ENCODE results near the gene PDE8A. TPM values are rescaled to one million over a fixed set of nuclear protein-coding genes. Genes with fewer than 3 reads are reported as not detected.

The PDE8A gene
- total and polyA plus RNA-seq, 7 donors, result 27.8 to 45.5 (median 39.0) TPM

DNA sequence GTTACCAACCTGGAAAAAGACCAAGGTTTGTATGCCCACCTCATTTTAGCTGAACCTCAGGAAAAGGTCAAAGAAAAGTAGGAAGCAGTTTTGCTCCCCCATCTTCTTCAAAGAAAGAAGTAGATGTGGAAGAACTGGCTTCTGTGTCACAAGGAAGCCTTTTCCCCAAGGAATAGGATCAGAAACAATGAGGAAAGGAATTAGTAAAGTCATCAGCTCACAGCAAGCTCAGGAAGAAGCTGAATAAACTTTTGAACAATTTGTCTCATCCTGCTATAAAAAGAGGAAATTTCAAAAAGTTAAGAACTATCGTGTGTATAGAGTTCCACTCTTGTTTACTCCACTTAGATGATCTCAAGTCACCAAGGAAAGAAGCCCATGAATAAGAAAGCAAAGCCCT lies 174.2 kb downstream of the PDE8A start:
- Histone ChIP-seq H3K27ac (no peak overlapping the region), H3K27me3 (no peaks in the 10 kb centered on the region), H3K36me3 (no peaks in the 10 kb centered on the region), H3K4me3 (no peak overlapping the region), H3K4me1 (no peaks in the 10 kb centered on the region), H3K9me3 (no peaks in the 10 kb centered on the region)
- WGBS, 2 donors, result 62 to 74% methylated on average over 1 of the region's 1 CpG
- no peak for TF ChIP-seq EP300 (IDR thresholded peaks at IDR 0.05)
- TF ChIP-seq, protein P1, sequence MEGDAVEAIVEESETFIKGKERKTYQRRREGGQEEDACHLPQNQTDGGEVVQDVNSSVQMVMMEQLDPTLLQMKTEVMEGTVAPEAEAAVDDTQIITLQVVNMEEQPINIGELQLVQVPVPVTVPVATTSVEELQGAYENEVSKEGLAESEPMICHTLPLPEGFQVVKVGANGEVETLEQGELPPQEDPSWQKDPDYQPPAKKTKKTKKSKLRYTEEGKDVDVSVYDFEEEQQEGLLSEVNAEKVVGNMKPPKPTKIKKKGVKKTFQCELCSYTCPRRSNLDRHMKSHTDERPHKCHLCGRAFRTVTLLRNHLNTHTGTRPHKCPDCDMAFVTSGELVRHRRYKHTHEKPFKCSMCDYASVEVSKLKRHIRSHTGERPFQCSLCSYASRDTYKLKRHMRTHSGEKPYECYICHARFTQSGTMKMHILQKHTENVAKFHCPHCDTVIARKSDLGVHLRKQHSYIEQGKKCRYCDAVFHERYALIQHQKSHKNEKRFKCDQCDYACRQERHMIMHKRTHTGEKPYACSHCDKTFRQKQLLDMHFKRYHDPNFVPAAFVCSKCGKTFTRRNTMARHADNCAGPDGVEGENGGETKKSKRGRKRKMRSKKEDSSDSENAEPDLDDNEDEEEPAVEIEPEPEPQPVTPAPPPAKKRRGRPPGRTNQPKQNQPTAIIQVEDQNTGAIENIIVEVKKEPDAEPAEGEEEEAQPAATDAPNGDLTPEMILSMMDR (IDR thresholded peaks at IDR 0.05), result no peak
- no peak for TF ChIP-seq POLR2AphosphoS5 (IDR thresholded peaks at IDR 0.05)
- no peak for TF ChIP-seq POLR2A (IDR thresholded peaks at IDR 0.05)
- no peak for DNase-seq
- intact Hi-C loops (cut with DNase I), result no loop called here

DNA sequence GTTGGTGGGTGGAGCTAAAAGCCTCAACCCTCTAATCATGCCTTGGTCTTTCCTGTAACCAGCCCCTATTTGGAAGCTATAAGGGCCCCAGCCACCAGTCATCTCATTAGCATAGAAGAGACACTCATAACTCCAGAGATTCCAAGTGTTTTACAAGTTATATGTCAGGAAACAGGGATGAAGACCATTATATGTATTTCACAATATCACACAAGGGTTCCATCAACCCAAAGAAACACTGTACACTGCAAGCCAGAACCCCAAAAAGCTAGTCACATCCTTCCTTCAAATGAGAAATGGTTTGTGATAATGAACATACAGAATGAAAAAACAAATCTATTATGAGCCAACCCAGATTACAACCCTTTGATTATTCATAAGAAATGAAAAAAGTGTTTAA lies 175.7 kb downstream of the PDE8A start:
- no peak for DNase-seq
- TF ChIP-seq POLR2AphosphoS5 (IDR thresholded peaks at IDR 0.05), result no peak
- intact Hi-C loops (cut with DNase I), result no loop called here
- H3K4me1 ChIP-seq, result no peaks in the 10 kb centered on the region
- H3K27me3 ChIP-seq, result no peaks in the 10 kb centered on the region
- H3K9me3 ChIP-seq, result no peaks in the 10 kb centered on the region
- no peak overlapping the region for H3K27ac ChIP-seq
- H3K4me3 ChIP-seq, result no peak overlapping the region
- H3K36me3 ChIP-seq, result no peaks in the 10 kb centered on the region

DNA sequence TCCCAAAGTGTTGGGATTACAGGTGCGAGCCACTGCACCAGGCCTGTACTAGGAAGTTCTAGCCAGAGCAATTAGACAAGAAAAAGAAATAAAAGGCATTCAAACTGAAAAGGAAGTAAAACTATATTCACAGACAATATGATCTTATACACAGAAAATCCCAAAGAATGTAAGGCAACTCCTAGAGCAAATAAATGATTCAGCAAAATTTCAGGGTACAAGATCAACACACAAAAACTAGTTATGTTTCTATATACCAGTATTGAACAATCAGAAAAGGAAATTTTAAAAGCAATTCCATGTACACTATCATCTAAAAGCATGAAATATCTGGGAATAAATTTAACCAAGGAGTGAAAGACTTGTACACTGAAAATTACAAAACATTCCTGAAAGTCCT lies 180.6 kb downstream of the PDE8A start:
- H3K9me3 ChIP-seq, result peaks cover 0 to 2% (median 0%) of the 10 kb centered on the region in 4 donors
- no peaks in the 10 kb centered on the region for H3K36me3 ChIP-seq
- no peaks in the 10 kb centered on the region for H3K27me3 ChIP-seq
- intact Hi-C loops (cut with DNase I), result no loop called here
- H3K27ac ChIP-seq, result no peak overlapping the region
- no peak for DNase-seq
- no peaks in the 10 kb centered on the region for H3K4me1 ChIP-seq
- 96 to 97% methylated on average over 1 of the region's 1 CpG for WGBS, 2 donors
- H3K4me3 ChIP-seq, result no peak overlapping the region
- TF ChIP-seq POLR2AphosphoS5 (IDR thresholded peaks at IDR 0.05) (no peak), POLR2A (IDR thresholded peaks at IDR 0.05) (no peak), EP300 (IDR thresholded peaks at IDR 0.05) (no peak)
- TF ChIP-seq, protein P1 (IDR thresholded peaks at IDR 0.05), result no peak

DNA sequence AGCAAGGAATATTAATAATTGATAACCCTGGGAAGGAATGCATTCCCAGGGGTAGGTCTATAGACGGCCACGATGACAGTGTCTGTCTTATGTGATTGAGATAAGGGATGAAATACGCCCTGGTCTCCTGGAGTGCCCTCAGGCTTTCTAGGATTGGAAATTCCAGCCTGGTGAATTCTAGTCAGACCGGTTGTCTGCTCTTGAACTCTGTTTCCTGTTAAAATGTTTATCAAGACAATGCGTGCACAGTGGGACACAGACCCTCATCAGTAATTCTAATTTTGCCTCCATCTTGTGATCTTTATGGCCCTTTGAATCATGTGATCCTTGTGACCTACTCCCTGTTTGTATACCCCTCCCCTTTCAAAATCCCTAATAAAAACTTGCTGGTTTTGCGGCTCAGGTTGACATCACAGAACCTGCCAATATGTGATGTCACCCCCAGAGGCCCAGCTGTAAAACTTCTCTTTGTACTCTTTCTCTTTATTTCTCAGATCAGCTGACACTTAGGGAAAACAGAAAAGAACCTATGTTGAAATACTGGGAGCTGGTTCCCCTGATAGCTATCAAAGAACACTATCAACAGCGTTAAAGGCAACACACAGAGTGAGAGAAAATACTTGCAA lies 183.3 kb downstream of the PDE8A start:
- DNase-seq, result no peak
- intact Hi-C loops (cut with DNase I), result no loop called here
- TF ChIP-seq, protein P1 (IDR thresholded peaks at IDR 0.05), result no peak
- no peak for TF ChIP-seq POLR2AphosphoS5 (IDR thresholded peaks at IDR 0.05)
- no peak for TF ChIP-seq EP300 (IDR thresholded peaks at IDR 0.05)
- TF ChIP-seq POLR2A (IDR thresholded peaks at IDR 0.05), result no peak

DNA sequence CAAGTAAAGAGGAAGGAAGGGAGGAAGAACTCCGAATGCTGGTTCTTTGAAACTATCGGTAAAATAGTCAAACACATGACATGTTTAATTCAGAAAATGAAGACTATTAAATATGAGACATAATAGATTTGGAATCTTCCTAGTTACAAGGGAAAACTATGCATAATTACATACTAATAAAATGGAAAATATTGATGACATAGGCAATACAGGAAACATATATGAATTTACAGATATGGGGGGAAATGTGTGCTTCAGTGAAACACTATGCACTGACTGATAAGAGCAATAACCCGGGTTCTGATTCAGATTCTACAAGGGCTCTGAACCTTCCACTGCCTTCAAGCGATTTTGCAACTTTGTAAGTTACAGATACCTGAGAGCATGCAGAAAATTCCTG lies 185.9 kb downstream of the PDE8A start:
- TF ChIP-seq, protein P1 (IDR thresholded peaks at IDR 0.05), result no peak
- TF ChIP-seq POLR2AphosphoS5 (IDR thresholded peaks at IDR 0.05) (no peak), EP300 (IDR thresholded peaks at IDR 0.05) (no peak), POLR2A (IDR thresholded peaks at IDR 0.05) (no peak)
- 64 to 79% methylated on average over 4 of the region's 4 CpGs for WGBS, 2 donors
- no peaks in the 10 kb centered on the region for H3K36me3 ChIP-seq
- H3K9me3 ChIP-seq, result peaks cover 0 to 11% (median 5%) of the 10 kb centered on the region in 4 donors
- H3K4me1 ChIP-seq, result peaks cover 0 to 7% (median 3%) of the 10 kb centered on the region in 4 donors
- DNase-seq, result no peak
- no peak overlapping the region for H3K27ac ChIP-seq
- intact Hi-C loops (cut with DNase I), result no loop called here
- H3K4me3 ChIP-seq, result no peak overlapping the region
- H3K27me3 ChIP-seq, result peaks cover 0 to 27% (median 5%) of the 10 kb centered on the region in 3 donors

More for the DNA sequence above, 183.3 kb downstream of the PDE8A start:
- H3K4me3 ChIP-seq, result no peak overlapping the region
- H3K9me3 ChIP-seq, result peaks cover 0 to 2% (median 0%) of the 10 kb centered on the region in 4 donors
- H3K27ac ChIP-seq, result no peak overlapping the region
- 19 to 61% methylated on average over 7 of the region's 7 CpGs for WGBS, 2 donors
- H3K36me3 ChIP-seq, result no peaks in the 10 kb centered on the region
- peaks cover 0 to 7% (median 3%) of the 10 kb centered on the region in 4 donors for H3K4me1 ChIP-seq
- peaks cover 0 to 17% (median 5%) of the 10 kb centered on the region in 3 donors for H3K27me3 ChIP-seq
